Breast epithelium (tissue), 3 donors: ENCODE measurements around the gene P2RX2.

Experiments used
- CTCF ChIP-seq, 3 donors: fragments of 450-650 bp; IDR thresholded peaks; one replicate each; pipeline ENCODE4 v1.5.1; 2016 to 2017; ENCODE audit warnings: antibody characterized with exemption in 3 of 3, mild to moderate bottlenecking in 3 of 3, moderate library complexity in 3 of 3
- POLR2AphosphoS5 ChIP-seq, 3 donors: sonication (generic); formaldehyde crosslinking; IDR thresholded peaks; one replicate each; pipeline ENCODE4 v1.6.1; 2017; ENCODE audit warnings: antibody characterized with exemption in 3 of 3

- TF ChIP-seq POLR2AphosphoS5 (IDR thresholded peaks at IDR 0.05) (no peak), CTCF (IDR thresholded peaks at IDR 0.05) (no peak)
Measured at GRCh38 chr12:132651444-132652100, 33.0 kb downstream of the P2RX2 start.
